Neural progenitor cell (in vitro differentiated cells): Measurements from ENCODE around the gene RNF166.

Source experiments
- EZH2phosphoT487 ChIP-seq: fragments of 200-600 bp; sonication (generic); IDR thresholded peaks from 2 replicates; pipeline ENCODE4 v1.6.1; 2017; ENCODE audit warnings: antibody characterized with exemption
- TF ChIP-seq, protein P1 (sequence below): fragments of 200-600 bp; sonication (generic); IDR thresholded peaks from 2 replicates; pipeline ENCODE4 v1.5.1; 2017; ENCODE audit warnings: antibody characterized with exemption, mild to moderate bottlenecking

DNA sequence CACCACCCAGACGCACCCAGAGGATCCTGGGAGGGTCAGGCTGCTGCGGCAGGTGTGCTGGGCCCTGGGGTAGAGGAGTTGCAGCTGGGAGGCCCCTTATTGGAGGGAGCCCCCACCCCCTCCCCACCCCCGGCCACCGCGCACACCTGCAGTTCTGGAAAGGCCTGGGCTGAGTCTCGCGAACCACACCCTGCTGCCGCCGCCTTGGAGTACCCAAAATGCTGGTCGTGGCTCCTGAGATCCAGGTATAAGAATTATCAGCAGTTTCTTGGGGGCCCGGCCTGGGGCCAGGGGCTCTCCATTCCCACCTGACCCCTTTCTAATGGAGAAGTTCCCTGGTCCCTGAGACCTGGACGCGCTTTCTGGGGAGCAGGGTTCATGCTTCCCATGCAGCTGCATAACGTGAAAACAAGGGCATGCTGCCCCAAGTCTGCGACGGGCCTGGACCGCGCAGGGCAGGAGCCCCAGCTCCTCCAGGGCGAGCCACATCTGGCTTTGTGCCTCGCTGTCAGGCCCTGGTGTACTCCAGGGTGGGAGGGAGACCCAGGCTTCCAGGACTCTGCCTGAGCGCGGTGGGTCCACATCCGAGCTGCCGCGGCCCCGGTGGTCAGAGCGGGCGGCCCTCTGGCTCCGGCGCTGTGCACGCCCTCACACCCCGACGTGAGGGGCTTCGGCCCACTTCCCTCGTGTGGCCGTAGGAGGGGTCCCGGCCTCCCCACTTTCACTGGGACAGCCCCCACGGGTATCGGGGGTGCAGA, 12.6 kb downstream of the RNF166 start:
- TF ChIP-seq, protein P1, sequence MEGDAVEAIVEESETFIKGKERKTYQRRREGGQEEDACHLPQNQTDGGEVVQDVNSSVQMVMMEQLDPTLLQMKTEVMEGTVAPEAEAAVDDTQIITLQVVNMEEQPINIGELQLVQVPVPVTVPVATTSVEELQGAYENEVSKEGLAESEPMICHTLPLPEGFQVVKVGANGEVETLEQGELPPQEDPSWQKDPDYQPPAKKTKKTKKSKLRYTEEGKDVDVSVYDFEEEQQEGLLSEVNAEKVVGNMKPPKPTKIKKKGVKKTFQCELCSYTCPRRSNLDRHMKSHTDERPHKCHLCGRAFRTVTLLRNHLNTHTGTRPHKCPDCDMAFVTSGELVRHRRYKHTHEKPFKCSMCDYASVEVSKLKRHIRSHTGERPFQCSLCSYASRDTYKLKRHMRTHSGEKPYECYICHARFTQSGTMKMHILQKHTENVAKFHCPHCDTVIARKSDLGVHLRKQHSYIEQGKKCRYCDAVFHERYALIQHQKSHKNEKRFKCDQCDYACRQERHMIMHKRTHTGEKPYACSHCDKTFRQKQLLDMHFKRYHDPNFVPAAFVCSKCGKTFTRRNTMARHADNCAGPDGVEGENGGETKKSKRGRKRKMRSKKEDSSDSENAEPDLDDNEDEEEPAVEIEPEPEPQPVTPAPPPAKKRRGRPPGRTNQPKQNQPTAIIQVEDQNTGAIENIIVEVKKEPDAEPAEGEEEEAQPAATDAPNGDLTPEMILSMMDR = no peak
- no peak for TF ChIP-seq EZH2phosphoT487
